Fibroblast of skin of right biceps (primary cell): Measurements from ENCODE around the gene C16orf74.
A peak's percentile ranks its signal among the peaks of the same experiment; 100 is the strongest.

Experiments
- DNase-seq: peaks from one replicate; pipeline ENCODE4 v3.0.0-alpha.2; 2013

Gene C16orf74

DNA sequence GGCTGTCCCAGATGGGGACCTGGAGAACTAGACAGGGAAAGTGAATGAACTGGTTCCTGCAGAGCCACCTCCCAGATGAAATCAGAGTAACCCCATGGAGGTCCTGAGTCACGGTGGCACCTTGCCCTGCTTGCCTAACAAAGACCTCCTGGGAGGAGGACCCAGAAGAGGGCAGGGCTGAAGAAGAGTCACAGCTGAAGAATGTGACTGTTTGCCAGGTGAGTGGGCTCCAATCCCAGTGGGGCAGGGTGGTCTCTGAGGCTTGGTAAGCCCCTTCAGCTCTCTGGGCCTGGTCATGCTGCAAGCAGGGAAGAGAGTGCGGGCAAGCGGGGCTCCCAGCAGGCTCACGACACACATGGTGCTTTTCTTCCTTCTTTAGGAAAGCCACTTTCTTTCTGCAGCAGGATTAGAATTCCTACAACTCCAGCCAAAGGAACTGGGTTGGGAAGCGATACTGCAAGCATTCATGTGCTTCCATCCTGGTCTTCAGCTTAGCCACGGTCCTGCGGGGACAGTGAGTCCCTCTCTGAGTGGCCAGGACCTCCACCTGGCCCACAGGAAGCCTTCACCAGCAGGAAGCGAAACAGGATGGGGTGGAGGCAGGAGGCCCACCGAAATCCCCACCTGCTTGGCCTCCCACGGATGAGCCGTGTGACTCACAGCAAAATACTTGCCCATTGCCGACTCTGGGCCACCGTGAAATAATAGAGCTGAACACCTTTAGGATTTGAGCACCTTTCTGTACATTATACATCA, 4.3 kb downstream of the C16orf74 start:
- peak; percentile 62 for DNase-seq

DNA sequence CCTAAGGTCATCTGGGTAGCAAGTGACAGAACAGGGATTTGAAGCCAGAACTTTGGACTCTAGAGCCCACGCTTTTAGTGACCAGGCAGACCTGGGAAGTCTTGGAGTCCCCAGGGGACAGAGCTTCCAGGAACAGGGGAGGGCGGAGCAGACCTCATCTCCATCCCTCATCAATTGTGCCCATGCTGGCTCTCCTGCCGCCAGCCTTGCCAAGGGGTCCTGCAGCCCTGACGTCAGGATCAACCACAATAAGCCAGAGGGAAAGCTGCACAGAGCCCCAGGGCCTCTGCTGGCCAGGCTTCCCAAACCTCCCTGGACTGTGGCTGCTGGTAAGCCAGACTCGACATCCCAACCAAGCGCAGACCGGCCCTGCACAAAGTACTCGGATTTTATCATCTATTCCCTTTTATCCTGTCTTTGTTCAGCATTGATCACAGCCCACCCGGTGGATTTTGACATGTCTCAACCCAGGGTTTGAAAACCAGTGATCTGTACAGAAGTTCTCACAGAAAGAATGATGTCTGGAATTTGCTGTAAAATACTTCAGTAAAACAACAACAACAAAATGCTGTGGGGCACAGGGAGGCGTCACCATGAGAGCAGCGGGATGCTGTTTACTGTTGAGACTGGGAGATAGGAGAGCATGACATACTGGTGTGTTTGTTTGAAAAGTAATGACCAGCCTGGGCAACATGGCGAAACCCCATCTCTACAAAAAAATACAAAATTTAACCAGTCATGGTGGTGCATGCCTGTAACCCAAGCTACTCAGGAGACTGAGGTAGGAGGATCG, 11.8 kb downstream of the C16orf74 start:
- DNase-seq: no peak

DNA sequence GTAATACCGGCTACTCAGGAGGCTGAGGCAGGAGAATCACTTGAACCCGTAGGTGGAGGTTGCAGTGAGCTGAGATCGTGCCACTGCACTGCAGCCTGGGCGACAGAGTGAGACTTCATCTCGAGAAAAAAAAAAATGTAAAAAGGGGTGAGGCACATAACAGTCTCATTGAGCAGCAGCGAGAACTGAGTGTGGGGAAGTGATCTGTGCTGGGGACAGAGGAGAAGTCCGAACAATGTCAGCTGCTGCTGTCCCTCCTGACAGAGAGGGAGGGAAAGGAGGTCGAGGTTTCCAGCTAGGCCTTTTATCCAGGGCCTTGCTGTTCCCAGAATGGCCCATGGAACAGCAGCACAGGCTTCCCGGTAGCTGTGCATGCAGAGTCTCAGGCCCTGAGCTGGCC, 14.0 kb downstream of the C16orf74 start:
- no peak for DNase-seq

DNA sequence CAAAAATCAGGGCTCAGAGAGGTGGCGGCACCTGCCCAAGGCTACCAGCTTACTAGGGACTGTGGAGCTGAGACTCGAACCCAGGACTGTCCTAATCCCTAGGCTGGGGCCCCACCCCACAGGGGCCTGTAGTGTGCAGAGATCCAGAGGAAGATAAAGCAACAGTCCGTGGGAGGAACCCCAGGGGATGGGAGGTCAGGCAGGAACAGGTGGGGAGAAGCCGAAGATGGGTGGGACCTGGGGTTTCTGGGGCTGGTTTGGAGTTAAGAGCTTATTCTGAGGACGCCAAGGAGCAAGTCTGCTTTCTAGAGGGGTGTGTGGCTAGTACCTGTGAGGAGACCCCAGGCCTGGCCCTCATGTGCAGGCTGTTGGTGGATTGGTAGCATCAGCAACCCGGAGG, 14.9 kb downstream of the C16orf74 start:
- DNase-seq: no peak

DNA sequence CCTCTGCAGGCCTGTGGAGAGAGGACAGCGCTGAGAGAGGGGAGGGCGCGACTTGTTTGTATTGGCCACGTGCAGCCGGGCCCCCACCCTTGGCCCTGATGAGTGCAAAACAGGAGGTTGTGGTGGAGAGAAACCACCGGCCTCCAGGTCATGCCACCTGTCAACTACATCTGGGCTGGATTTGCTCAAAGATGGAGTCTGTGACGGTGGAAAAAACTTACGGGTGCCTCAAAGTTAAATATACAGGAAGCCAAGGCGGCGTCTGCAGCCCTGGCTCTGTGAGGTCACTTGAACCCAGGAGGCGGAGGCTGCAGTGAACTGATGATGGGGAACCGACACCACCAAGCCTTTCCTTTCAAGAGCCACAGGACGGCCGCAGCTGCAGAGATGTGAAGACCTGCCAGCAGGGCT, 15.7 kb downstream of the C16orf74 start:
- no peak for DNase-seq

DNA sequence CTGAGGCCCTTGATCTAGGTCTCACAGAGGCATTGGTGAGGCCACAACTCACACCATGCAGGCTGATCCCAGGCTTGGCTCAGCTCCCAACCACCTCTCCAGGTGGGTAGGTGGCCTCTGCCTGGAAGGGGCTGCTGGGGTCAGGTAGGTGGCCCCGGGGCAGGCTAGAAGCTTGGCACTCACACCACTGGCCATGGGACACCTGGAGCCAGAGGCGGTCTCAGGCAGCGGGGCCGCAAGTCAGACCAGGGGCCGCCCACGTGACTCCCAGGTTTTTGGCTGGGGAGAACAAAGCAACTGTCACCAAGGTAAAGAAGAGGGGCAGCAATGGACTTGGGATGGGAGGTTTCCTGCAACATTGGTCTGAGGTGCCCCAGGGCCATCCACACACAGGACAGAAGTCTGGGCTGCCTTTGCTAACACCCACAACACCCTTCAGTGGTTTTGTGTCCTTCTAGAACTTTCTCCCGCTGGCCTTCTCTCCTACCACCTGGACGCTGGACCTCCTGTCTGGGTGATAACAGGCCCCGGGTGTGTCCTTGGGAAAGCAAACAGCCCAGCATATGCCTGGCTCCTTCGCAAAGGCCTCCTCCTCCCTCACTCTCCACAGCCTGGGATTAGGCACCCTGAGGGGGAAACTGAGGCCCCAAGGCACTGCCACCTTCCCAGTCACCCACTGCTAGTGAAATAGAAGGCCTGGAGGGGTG, 16.4 kb downstream of the C16orf74 start:
- DNase-seq: no peak

DNA sequence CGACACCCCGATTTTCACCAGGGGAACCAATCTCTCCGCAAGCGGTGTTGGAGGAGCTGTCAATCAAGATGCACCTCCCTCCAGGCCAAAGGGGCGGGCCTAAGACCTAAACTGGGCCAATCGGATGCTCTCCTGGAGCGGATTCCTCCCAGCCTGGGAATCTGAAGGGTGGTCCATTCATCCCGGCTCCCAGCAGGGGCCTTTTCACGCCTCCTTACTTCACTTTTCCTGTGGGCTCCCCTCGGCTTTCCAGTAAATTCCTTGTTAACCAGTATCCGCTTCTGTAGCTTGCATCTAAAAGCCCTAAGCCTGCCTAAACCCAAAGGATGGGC, 17.1 kb downstream of the C16orf74 start:
- DNase-seq: peak; percentile 52

DNA sequence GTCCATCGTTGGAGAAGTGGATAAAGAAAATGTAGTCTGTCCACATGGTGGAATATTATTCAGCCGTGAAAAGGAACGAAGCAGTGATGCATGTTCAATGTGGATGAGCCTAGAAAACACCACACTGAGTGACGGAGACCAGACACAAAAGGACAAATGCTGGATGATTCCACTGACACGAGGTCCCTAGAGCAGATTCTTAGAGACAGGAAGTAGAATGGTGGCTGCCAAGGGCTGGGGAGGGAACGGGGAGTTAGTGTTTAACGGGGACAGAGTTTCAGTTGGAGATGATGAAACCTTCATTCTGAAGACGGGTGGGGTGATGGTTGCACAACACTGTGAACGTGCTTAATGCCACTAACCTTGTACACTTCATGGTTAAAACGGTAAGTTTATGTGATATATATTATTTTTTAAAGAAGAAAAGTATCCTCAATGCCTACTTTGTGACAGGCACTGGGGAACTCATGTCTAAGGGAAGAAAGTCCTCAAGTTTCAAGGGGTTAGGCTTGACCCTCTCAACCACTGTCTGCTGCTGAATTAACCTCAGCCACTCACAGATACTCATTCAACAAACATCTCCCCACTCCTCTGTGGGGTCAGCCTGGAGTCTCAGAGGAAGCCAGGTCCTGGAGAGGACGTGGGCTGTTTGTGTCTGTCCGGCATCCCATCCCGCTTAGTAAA, 17.6 kb downstream of the C16orf74 start:
- DNase-seq: peak; percentile 51

DNA sequence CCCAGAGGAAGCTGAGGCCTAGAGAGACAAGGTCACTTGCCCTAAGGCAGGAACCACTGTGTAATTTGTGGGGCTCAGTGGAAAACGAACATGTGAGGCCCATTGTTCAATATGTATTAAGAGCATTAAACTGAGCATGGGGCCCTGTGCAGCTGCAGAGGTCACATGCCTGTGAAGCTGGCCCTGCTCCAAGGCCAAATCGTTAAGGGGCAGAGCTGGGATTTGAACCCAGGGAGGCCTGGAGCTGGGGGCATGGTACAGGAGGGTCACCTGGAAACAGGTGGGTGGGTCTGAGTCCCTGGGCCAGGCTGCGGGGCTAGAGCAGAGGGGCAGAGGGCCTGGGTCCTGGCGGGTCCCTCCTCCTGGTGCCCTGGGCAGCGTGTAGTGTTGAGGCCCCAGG, 19.7 kb downstream of the C16orf74 start:
- DNase-seq: no peak

DNA sequence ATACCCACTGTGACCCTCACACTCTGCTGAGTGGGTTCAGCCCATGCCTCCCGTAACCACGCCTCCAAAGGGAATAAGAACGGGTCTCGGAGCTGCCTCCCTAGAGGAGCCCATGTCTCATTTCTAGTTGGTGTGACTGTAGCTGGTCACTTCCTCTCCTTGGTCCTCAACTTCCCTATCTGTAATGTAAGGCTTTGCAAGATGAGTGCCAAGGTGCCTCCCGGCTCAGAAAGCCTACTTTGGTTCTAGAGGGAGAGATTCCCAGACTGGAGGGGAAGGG, 20.8 kb downstream of the C16orf74 start:
- DNase-seq: no peak

DNA sequence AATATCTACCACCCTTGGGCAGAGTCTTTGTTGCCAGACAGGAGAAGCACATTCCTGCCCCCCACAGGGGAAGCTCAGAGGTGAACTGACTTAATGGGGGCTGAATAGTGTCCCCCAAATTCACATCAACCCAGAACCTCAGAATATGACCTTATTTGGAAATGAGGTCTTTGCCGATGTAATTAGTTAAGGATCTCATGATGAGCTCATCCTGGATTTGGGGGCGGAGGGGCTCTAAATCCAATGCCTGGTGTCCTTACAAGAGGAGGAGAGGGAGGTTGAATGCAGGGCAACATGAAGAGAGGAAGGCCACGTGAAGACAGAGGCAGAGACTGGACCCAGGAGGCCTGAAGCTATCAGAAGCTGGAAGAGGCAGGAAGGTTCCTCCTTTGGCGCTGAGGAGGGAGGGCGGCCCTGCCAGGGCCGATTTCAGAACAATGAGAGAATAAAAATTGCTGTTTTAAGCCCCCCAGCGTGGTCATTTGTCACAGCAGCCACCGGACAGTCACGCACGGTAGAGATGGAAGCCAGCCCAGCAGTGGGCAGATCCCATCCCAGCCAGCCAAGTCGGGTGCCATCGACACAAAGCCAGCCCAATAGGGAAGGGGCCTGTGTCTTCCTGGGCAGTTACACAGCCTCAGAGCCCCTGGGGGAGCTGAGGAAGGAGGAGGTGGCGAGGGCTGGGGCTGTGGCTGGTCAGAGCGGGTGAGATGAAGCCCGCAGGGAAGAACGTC, 21.3 kb downstream of the C16orf74 start:
- DNase-seq: peak; percentile 80

DNA sequence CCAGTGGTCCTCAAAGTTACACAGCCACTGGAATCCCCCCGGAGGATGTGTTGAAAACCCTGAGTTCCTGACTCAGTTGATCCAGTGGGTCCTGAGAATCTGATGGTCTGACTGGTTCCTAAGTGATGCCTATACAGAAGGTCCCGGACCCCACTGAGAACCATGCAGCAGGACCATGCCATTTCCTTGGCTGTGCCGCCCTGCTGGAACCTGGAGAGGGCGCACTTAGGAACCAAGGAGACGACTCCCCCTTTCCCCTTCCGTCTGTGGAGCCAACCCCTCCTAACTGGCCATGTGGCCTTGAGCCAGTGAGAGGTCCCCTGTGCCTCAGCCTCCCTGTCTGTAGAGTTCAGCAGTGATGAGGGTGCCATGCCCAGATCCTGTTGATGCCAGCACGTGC, 22.0 kb downstream of the C16orf74 start:
- peak; percentile 21 for DNase-seq

DNA sequence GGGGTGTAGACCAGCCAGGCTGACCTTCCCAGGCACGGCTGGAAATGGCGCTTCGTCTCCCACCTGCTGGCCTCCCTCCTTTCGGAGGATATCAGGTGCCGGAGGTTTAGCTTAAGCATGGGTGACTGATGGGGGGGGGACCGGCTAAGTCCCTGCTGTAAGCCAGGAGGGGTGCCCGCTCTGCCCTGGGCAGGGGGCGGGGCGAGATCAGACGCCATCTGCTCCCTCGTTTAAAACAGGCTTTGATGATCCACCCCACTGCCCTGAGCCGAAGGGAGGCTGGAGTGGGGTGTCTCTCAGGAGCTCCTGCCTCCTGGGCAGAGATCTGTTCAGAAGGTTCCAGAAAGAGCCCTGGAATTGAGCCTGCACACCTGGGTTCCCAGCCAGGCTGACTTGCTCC, 26.0 kb downstream of the C16orf74 start:
- DNase-seq: no peak

DNA sequence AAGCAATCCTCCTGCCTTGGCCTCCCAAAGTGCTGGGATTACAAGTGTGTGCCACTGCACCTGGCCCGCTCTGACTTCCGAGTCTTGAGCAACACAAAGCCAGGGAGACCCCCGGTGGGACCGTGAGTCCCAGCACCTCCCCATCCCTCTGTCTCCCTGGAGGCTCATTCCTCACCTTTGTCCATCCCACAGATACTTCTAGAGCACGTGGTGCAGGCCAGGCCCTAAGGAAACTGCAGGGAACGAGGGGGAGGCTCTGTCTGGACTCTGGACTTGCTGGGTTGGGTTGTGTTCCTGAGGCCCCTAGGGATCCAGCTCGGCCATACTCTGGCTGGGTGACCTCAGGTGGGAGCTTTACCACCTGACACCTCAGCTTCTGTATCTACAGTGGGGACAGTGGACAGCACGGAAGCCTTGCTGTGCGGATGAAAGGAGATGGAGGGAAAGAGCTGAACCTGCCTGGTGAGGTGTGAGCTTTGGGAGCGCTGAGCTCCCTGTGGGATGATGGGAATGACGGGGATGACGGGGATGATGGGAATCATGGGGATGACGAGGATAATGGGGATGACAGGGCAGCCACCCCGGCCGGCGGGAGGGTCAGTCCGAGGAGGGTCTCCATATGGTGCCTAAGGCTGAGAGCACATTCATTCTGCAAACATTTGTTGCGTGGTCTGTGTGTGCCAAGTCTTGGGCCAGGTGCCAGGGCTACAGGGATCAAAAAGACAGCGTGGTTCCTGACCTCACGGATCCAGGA, 26.6 kb downstream of the C16orf74 start:
- DNase-seq: no peak

DNA sequence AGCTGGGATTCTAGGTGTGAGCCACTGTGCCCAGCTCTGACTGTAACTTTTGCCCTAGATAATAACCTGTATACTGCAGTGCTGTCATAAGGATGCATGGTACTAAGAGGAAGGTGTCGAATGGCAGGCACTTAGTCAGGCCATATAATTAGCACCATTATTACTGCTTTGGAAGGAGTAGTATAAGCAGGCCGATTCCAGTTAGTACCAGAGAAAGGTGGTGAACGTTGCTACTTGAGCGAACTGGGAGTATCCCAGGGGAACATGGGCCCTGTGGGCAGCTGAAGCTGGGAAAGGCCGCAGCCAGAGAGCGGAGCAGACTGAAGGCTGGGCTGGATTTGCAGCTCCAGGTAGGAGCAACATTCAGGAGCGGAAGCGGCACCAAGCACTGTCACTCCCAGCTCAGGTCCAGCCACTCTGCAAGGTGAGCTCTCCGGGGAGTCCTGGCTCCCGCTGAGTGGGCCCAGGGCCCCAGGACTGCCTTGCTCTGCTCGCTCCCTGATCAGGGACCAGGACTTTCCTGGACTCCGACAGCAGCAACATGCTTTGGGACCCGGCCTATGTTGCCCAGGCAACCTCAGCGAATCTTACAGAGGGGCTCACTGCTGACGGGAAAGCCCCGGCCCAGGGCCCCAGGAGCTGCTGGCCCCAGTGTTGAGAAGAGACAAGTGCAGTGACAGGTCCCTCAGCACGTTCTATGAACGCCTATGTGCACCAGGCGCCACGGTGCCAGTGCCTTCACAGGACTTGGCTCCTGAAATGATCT, 28.6 kb downstream of the C16orf74 start:
- no peak for DNase-seq

DNA sequence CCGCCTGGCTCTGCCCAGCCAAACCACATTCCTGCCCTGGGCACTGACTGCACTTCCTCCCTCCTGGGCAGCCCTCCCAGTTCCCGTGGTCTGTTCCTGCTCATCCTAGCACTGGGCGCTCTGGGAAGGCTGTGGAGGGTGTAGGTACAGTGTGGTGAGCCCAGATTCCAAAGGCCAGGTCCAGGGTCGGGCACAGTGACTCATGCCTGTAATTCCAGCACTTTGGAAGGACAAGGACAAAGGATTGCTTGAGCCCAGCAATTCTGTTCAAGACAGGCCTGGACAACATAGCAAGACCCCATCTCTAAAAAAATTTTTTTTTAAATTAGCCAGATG, 30.6 kb downstream of the C16orf74 start:
- DNase-seq: no peak

DNA sequence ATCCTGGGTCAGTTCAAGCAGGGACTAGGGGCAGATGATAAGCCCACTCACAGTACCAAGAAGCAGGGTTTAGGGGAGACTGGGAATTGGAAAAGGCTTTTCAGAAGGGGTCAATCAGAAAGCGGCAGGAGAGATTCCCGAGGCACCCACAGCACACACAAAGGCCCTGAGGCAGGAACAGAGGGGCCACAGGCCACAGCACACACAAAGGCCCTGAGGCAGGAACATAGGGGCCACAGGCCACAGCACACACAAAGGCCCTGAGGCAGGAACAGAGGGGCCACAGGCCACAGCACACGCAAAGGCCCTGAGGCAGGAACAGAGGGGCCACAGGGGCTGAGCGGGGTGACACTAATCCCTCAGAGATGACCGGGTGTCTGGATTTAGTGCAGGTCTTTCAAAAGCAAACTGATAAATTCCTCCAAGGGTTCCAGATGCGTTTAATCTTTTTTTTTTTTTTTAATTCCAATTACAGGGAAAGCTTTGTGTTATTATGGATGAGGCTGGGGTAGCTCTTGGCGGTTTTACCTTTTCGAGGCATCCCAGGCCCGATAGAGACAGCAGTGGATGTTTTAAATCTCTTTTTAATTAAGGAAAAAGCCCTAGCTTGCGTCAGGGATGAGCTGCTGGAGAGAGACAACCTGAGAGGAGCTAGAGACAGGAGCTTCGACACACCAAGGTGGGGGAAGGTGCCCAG, 31.1 kb downstream of the C16orf74 start:
- DNase-seq: no peak

DNA sequence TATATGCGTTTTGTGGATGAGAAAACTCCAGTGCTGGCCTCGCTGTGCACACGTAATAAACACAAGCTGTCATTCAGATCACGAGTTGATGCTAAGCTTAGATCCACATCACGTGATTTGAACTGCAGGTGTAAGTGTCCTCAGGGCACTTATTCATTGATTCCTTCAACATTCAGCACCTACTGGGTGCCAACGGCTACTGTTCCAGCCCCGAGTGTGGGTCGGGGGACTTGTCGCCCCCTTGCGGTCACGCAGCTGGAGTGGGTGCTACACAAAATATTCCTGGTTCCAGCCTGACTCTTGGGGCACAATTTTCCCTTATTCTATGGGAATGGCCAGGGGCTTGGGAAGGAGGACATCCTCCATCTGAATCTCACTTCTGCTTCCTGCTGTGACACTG, 32.2 kb downstream of the C16orf74 start:
- DNase-seq: no peak

DNA sequence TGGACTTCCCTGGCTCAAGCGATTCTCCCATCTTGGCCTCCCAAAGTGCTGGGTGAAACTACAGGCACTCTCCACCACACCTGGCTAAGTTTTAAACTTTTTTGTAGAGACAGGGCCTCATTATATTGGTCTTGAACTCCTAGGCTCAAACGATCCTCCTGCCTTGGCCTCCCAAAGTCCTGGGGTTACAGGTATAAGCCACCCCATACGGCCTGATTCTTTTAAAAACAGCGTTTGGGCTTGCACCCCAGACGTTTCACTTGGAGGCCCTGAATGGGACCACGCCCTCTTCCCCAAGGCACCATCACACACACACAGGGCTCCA, 32.8 kb downstream of the C16orf74 start:
- no peak for DNase-seq

DNA sequence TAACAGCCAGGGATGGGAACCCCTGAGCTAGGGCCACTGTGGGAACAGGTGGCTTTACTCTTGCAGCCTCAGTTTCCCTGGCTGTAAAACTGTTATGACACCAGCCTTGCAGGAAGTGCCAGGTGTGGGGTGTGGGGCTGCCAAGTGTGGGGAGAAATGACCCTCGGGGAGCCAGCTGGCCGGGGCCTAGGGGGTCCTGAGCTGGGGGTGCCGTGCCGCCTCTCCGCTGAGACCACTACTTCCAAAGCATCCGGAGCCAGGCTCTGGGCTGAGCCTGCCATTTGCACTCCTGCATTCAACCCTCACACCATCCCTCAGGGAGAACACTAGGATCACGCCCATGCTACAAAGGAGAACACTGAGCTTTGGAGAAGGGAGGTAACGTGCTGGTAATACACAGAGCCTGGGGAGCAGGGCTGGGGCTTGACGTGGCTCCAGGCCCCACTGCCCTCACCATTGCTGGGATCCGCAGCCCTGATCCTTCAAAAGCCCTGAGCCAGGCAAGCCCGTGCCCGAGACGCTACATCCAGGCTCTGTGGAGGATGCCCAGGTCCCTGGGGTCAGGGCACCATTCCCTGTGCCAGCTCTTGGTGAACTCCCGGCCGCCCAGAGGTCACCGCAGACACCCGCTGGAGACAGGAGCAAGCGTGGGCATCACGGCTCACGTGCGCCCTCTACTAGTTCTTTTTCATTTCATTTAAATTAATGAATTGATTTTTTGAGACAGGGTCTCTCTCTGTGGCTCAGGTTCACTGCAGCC, 33.3 kb downstream of the C16orf74 start:
- peak; percentile 51 for DNase-seq
